ENCODE results near the gene TSEN2. TPM values are rescaled to one million over a fixed set of nuclear protein-coding genes. Genes with fewer than 3 reads are reported as not detected.

The TSEN2 gene
- 10.4 TPM for polyA plus RNA-seq (2013, experiment 1 of 2)
- 10.8 TPM for polyA plus RNA-seq (2013, experiment 2 of 2)

- Histone ChIP-seq H3K36me3 (ENCODE audit: control insufficient read depth, insufficient read depth, low read length) (peaks cover 9% of the 10 kb centered on the region), H3K9me3 (ENCODE audit: control insufficient read depth, low read length) (no peaks in the 10 kb centered on the region), H3K4me1 (ENCODE audit: control insufficient read depth, insufficient read depth, low read length, poor library complexity, severe bottlenecking) (peaks cover 8% of the 10 kb centered on the region), H3K4me3 (ENCODE audit: extremely low read depth, insufficient read depth, low read length, poor library complexity, severe bottlenecking) (peak within 1 kb of the TSS; percentile 82), H3K27ac (ENCODE audit: low read depth, low read length, severe bottlenecking) (peak within 1 kb of the TSS; percentile 76)
- 0% methylated on average over 56 to 63 of the region's 69 CpGs for WGBS, 2 experiments (ENCODE audit: insufficient coverage in 2 of 2)
Observed at GRCh38 chr3:12484198-12484982, at the start of gene TSEN2. Gene TSEN2, plus strand, starts transcription at chr3:12484480. Its CDS starts 5,321 bp downstream, at chr3:12489801.

- no peaks in the 10 kb centered on the region for H3K4me1 ChIP-seq (ENCODE audit: control insufficient read depth, insufficient read depth, low read length, poor library complexity, severe bottlenecking)
- H3K27ac ChIP-seq (ENCODE audit: low read depth, low read length, severe bottlenecking), result no peak overlapping the region
- 87 to 94% methylated on average over 7 to 8 of the region's 12 CpGs for WGBS, 2 experiments (ENCODE audit: insufficient coverage in 2 of 2)
- H3K9me3 ChIP-seq (ENCODE audit: control insufficient read depth, low read length), result no peaks in the 10 kb centered on the region
- H3K4me3 ChIP-seq (ENCODE audit: extremely low read depth, insufficient read depth, low read length, poor library complexity, severe bottlenecking), result no peak overlapping the region
- no peaks in the 10 kb centered on the region for H3K36me3 ChIP-seq (ENCODE audit: control insufficient read depth, insufficient read depth, low read length)
Observed at GRCh38 chr3:12436514-12437220, 47.6 kb upstream of the TSEN2 start.

GRCh38 chr3:12437221-12437605, 47.1 kb upstream of the TSEN2 start:
- WGBS, 2 experiments (ENCODE audit: insufficient coverage in 2 of 2), result 87 to 95% methylated on average over 3 to 4 of the region's 6 CpGs
- no peaks in the 10 kb centered on the region for H3K36me3 ChIP-seq (ENCODE audit: control insufficient read depth, insufficient read depth, low read length)
- H3K27ac ChIP-seq (ENCODE audit: low read depth, low read length, severe bottlenecking), result no peak overlapping the region
- no peaks in the 10 kb centered on the region for H3K9me3 ChIP-seq (ENCODE audit: control insufficient read depth, low read length)
- H3K4me3 ChIP-seq (ENCODE audit: extremely low read depth, insufficient read depth, low read length, poor library complexity, severe bottlenecking), result no peak overlapping the region
- no peaks in the 10 kb centered on the region for H3K4me1 ChIP-seq (ENCODE audit: control insufficient read depth, insufficient read depth, low read length, poor library complexity, severe bottlenecking)

GRCh38 chr3:12437861-12438260, 46.4 kb upstream of the TSEN2 start:
- Histone ChIP-seq H3K9me3 (ENCODE audit: control insufficient read depth, low read length) (no peaks in the 10 kb centered on the region), H3K4me1 (ENCODE audit: control insufficient read depth, insufficient read depth, low read length, poor library complexity, severe bottlenecking) (no peaks in the 10 kb centered on the region), H3K36me3 (ENCODE audit: control insufficient read depth, insufficient read depth, low read length) (no peaks in the 10 kb centered on the region), H3K4me3 (ENCODE audit: extremely low read depth, insufficient read depth, low read length, poor library complexity, severe bottlenecking) (no peak overlapping the region), H3K27ac (ENCODE audit: low read depth, low read length, severe bottlenecking) (no peak overlapping the region)
- 94 to 96% methylated on average over 13 of the region's 13 CpGs for WGBS, 2 experiments (ENCODE audit: insufficient coverage in 2 of 2)

GRCh38 chr3:12438318-12438717, 46.0 kb upstream of the TSEN2 start:
- WGBS, 2 experiments (ENCODE audit: insufficient coverage in 2 of 2), result 83 to 89% methylated on average over 3 to 4 of the region's 4 CpGs
- H3K27ac ChIP-seq (ENCODE audit: low read depth, low read length, severe bottlenecking), result no peak overlapping the region
- H3K36me3 ChIP-seq (ENCODE audit: control insufficient read depth, insufficient read depth, low read length), result no peaks in the 10 kb centered on the region
- H3K4me1 ChIP-seq (ENCODE audit: control insufficient read depth, insufficient read depth, low read length, poor library complexity, severe bottlenecking), result peaks cover 3% of the 10 kb centered on the region
- no peaks in the 10 kb centered on the region for H3K9me3 ChIP-seq (ENCODE audit: control insufficient read depth, low read length)
- H3K4me3 ChIP-seq (ENCODE audit: extremely low read depth, insufficient read depth, low read length, poor library complexity, severe bottlenecking), result no peak overlapping the region

- Histone ChIP-seq H3K4me3 (ENCODE audit: extremely low read depth, insufficient read depth, low read length, poor library complexity, severe bottlenecking) (no peak overlapping the region), H3K27ac (ENCODE audit: low read depth, low read length, severe bottlenecking) (no peak overlapping the region), H3K36me3 (ENCODE audit: control insufficient read depth, insufficient read depth, low read length) (no peaks in the 10 kb centered on the region), H3K9me3 (ENCODE audit: control insufficient read depth, low read length) (no peaks in the 10 kb centered on the region), H3K4me1 (ENCODE audit: control insufficient read depth, insufficient read depth, low read length, poor library complexity, severe bottlenecking) (peaks cover 6% of the 10 kb centered on the region)
- 88 to 91% methylated on average over 8 to 10 of the region's 11 CpGs for WGBS, 2 experiments (ENCODE audit: insufficient coverage in 2 of 2)
Observed at GRCh38 chr3:12439161-12439940, 44.9 kb upstream of the TSEN2 start.

- 81 to 82% methylated on average over 12 to 14 of the region's 21 CpGs for WGBS, 2 experiments (ENCODE audit: insufficient coverage in 2 of 2)
- Histone ChIP-seq H3K4me1 (ENCODE audit: control insufficient read depth, insufficient read depth, low read length, poor library complexity, severe bottlenecking) (peaks cover 16% of the 10 kb centered on the region), H3K9me3 (ENCODE audit: control insufficient read depth, low read length) (no peaks in the 10 kb centered on the region), H3K4me3 (ENCODE audit: extremely low read depth, insufficient read depth, low read length, poor library complexity, severe bottlenecking) (no peak overlapping the region), H3K36me3 (ENCODE audit: control insufficient read depth, insufficient read depth, low read length) (no peaks in the 10 kb centered on the region), H3K27ac (ENCODE audit: low read depth, low read length, severe bottlenecking) (no peak overlapping the region)
Observed at GRCh38 chr3:12440927-12441714, 43.2 kb upstream of the TSEN2 start.

GRCh38 chr3:12442654-12443501, 41.4 kb upstream of the TSEN2 start:
- no peaks in the 10 kb centered on the region for H3K36me3 ChIP-seq (ENCODE audit: control insufficient read depth, insufficient read depth, low read length)
- H3K4me3 ChIP-seq (ENCODE audit: extremely low read depth, insufficient read depth, low read length, poor library complexity, severe bottlenecking), result no peak overlapping the region
- no peak overlapping the region for H3K27ac ChIP-seq (ENCODE audit: low read depth, low read length, severe bottlenecking)
- H3K9me3 ChIP-seq (ENCODE audit: control insufficient read depth, low read length), result no peaks in the 10 kb centered on the region
- WGBS, 2 experiments (ENCODE audit: insufficient coverage in 2 of 2), result 87 to 96% methylated on average over 19 to 20 of the region's 20 CpGs
- H3K4me1 ChIP-seq (ENCODE audit: control insufficient read depth, insufficient read depth, low read length, poor library complexity, severe bottlenecking), result peaks cover 16% of the 10 kb centered on the region

GRCh38 chr3:12443781-12444522, 40.3 kb upstream of the TSEN2 start:
- Histone ChIP-seq H3K4me3 (ENCODE audit: extremely low read depth, insufficient read depth, low read length, poor library complexity, severe bottlenecking) (no peak overlapping the region), H3K27ac (ENCODE audit: low read depth, low read length, severe bottlenecking) (no peak overlapping the region)
- 95 to 98% methylated on average over 7 of the region's 10 CpGs for WGBS, 2 experiments (ENCODE audit: insufficient coverage in 2 of 2)

More at GRCh38 chr3:12443781-12444522, 40.3 kb upstream of the TSEN2 start:
- Histone ChIP-seq H3K4me1 (ENCODE audit: control insufficient read depth, insufficient read depth, low read length, poor library complexity, severe bottlenecking) (peaks cover 16% of the 10 kb centered on the region), H3K9me3 (ENCODE audit: control insufficient read depth, low read length) (no peaks in the 10 kb centered on the region), H3K36me3 (ENCODE audit: control insufficient read depth, insufficient read depth, low read length) (no peaks in the 10 kb centered on the region)
